Osteocyte (in vitro differentiated cells): ENCODE measurements around the gene LYSMD3. TPM values are rescaled to one million over a fixed set of nuclear protein-coding genes. Genes with fewer than 3 reads are reported as not detected.

Experiments
- DNase-seq: peaks from one replicate; pipeline ENCODE4 v3.0.0; 2021; ENCODE audit warnings: mixed read lengths; ENCODE audit not compliant: unreplicated experiment; ENCODE audit errors: extremely low spot score
- H3K27ac Mint-ChIP-seq: one replicate; pipeline ENCODE4 v1.8.0; 2021; ENCODE audit warnings: mild to moderate bottlenecking, mixed read lengths; ENCODE audit not compliant: unreplicated experiment
- H3K27me3 Mint-ChIP-seq: one replicate; pipeline ENCODE4 v1.8.0; 2021; ENCODE audit warnings: mixed read lengths; ENCODE audit not compliant: unreplicated experiment
- H3K36me3 Mint-ChIP-seq: one replicate; pipeline ENCODE4 v1.8.0; 2021; ENCODE audit warnings: mixed read lengths; ENCODE audit not compliant: unreplicated experiment
- H3K4me1 Mint-ChIP-seq: one replicate; pipeline ENCODE4 v1.8.0; 2021; ENCODE audit warnings: mixed read lengths; ENCODE audit not compliant: unreplicated experiment
- H3K4me3 Mint-ChIP-seq: one replicate; pipeline ENCODE4 v1.8.0; 2021; ENCODE audit warnings: mild to moderate bottlenecking, moderate library complexity, mixed read lengths; ENCODE audit not compliant: unreplicated experiment
- H3K9me3 Mint-ChIP-seq: one replicate; pipeline ENCODE4 v1.8.0; 2021; ENCODE audit warnings: mixed read lengths; ENCODE audit not compliant: unreplicated experiment
- total RNA-seq: library from RNA; stranded (reverse); gene quantifications from 2 replicates; pipeline ENCODE4 v1.2.1, GENCODE V29; 2021
- TF ChIP-seq, protein P1 (sequence below): fragments of 200-600 bp; sonication (generic); IDR thresholded peaks from 2 replicates; pipeline ENCODE4 v1.5.0; 2021; ENCODE audit warnings: antibody characterized with exemption, mild to moderate bottlenecking, moderate library complexity

Gene LYSMD3
- total RNA-seq, 1 donor from 2014 or later: 20.8 TPM

DNA sequence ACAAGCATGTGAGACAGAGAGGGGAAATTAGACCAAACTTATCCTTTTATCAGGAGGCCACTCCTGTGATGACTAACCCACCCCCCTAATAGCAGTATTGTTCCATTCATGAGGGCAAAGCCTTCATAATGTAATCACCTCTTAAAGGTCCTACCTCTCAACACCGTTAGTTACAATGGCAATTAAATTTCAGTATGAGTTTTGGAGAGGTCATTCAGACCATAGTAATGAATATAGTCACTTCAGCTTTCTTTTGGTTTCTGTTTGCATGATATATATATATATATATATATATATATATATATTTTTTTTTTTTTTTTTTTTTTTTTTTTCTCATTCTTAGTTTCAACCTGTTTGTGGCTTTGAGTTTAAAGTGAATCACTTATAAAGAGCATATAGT lies 39.7 kb upstream of the LYSMD3 start:
- H3K36me3 Mint-ChIP-seq: no peaks in the 10 kb centered on the region
- no peak overlapping the region for H3K4me3 Mint-ChIP-seq
- DNase-seq: no peak
- peaks cover 5% of the 10 kb centered on the region for H3K9me3 Mint-ChIP-seq
- H3K27me3 Mint-ChIP-seq: peaks cover 67% of the 10 kb centered on the region
- no peaks in the 10 kb centered on the region for H3K4me1 Mint-ChIP-seq
- TF ChIP-seq, protein P1, sequence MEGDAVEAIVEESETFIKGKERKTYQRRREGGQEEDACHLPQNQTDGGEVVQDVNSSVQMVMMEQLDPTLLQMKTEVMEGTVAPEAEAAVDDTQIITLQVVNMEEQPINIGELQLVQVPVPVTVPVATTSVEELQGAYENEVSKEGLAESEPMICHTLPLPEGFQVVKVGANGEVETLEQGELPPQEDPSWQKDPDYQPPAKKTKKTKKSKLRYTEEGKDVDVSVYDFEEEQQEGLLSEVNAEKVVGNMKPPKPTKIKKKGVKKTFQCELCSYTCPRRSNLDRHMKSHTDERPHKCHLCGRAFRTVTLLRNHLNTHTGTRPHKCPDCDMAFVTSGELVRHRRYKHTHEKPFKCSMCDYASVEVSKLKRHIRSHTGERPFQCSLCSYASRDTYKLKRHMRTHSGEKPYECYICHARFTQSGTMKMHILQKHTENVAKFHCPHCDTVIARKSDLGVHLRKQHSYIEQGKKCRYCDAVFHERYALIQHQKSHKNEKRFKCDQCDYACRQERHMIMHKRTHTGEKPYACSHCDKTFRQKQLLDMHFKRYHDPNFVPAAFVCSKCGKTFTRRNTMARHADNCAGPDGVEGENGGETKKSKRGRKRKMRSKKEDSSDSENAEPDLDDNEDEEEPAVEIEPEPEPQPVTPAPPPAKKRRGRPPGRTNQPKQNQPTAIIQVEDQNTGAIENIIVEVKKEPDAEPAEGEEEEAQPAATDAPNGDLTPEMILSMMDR: no peak
- no peak overlapping the region for H3K27ac Mint-ChIP-seq

DNA sequence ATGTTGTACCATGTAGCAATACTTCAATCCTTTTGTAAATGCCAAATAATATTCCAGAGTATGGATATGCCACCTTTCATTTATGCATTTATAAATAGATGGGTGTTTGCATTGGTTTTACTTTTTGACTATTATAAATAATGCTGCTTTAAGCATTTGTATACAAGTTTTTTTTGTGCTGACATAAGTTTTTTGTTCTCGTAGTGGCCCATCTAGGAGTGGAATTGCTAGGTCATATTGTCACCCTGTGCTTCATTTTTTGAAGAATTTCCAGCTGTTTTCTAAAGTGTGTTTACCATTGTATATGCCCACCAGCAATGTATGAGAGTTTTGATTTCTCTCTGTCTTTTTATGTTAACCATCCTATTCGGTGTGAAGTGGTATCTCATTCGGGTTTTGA lies 36.1 kb upstream of the LYSMD3 start:
- Mint-ChIP-seq H3K27ac (no peak overlapping the region), H3K27me3 (peaks cover 80% of the 10 kb centered on the region), H3K9me3 (peaks cover 3% of the 10 kb centered on the region), H3K36me3 (no peaks in the 10 kb centered on the region), H3K4me1 (no peaks in the 10 kb centered on the region), H3K4me3 (no peak overlapping the region)
- DNase-seq: no peak
- TF ChIP-seq, protein P1: no peak

GRCh38 chr5:90563108-90563507 lies 33.7 kb upstream of the LYSMD3 start:
- Mint-ChIP-seq H3K36me3 (no peaks in the 10 kb centered on the region), H3K9me3 (no peaks in the 10 kb centered on the region), H3K27ac (no peak overlapping the region), H3K27me3 (peaks cover 82% of the 10 kb centered on the region), H3K4me3 (no peak overlapping the region), H3K4me1 (peaks cover 6% of the 10 kb centered on the region)
- DNase-seq: no peak
- TF ChIP-seq, protein P1: no peak

- Mint-ChIP-seq H3K9me3 (no peaks in the 10 kb centered on the region), H3K4me1 (peaks cover 9% of the 10 kb centered on the region), H3K4me3 (no peak overlapping the region), H3K27me3 (peaks cover 82% of the 10 kb centered on the region), H3K27ac (no peak overlapping the region), H3K36me3 (no peaks in the 10 kb centered on the region)
- TF ChIP-seq, protein P1: no peak
- DNase-seq: no peak
Measured at GRCh38 chr5:90562341-90562740, 33.0 kb upstream of the LYSMD3 start.

GRCh38 chr5:90561766-90562165 lies 32.4 kb upstream of the LYSMD3 start:
- H3K4me1 Mint-ChIP-seq: peaks cover 9% of the 10 kb centered on the region
- H3K27me3 Mint-ChIP-seq: peaks cover 84% of the 10 kb centered on the region
- H3K36me3 Mint-ChIP-seq: no peaks in the 10 kb centered on the region
- no peak overlapping the region for H3K27ac Mint-ChIP-seq
- DNase-seq: no peak
- TF ChIP-seq, protein P1: no peak
- H3K4me3 Mint-ChIP-seq: no peak overlapping the region
- H3K9me3 Mint-ChIP-seq: no peaks in the 10 kb centered on the region
